Subcutaneous abdominal adipose tissue (tissue), 5 donors: ENCODE measurements around the gene S1PR3.
"Not testable (repeated sequence)": the region's sequence is repeated elsewhere in the genome, so short reads cannot be mapped to it uniquely, and the experiment has no call there.

Source experiments
- H3K27ac ChIP-seq: one replicate; pipeline ENCODE4 v1.7.0; 2013; ENCODE audit warnings: low read depth, mild to moderate bottlenecking, inconsistent platforms, low read length, moderate library complexity
- H3K27me3 ChIP-seq, 5 donors: one replicate each; pipeline ENCODE4 v1.7.0; 2013; ENCODE audit warnings: low read length in 5 of 5, inconsistent platforms in 1 of 5; ENCODE audit not compliant: control insufficient read depth in 5 of 5, insufficient read depth in 4 of 5
- H3K36me3 ChIP-seq, 5 donors: one replicate each; pipeline ENCODE4 v1.7.0; 2013; ENCODE audit warnings: low read length in 5 of 5; ENCODE audit not compliant: control insufficient read depth in 5 of 5, insufficient read depth in 5 of 5
- H3K4me1 ChIP-seq, 5 donors: one replicate each; pipeline ENCODE4 v1.7.0; 2013; ENCODE audit warnings: low read length in 5 of 5, mild to moderate bottlenecking in 3 of 5, moderate library complexity in 1 of 5; ENCODE audit not compliant: control insufficient read depth in 5 of 5, insufficient read depth in 5 of 5
- H3K4me3 ChIP-seq, 5 donors: one replicate each; pipeline ENCODE4 v1.7.0; 2013; ENCODE audit warnings: low read length in 5 of 5, low read depth in 1 of 5
- H3K9ac ChIP-seq, 5 donors: one replicate each; pipeline ENCODE4 v1.7.0; 2013; ENCODE audit warnings: low read length in 5 of 5, mild to moderate bottlenecking in 4 of 5, moderate library complexity in 3 of 5
- H3K9me3 ChIP-seq, 5 donors: one replicate each; pipeline ENCODE4 v1.7.0; 2013; ENCODE audit warnings: low read length in 5 of 5; ENCODE audit not compliant: control insufficient read depth in 5 of 5
- donor health status: healthy.
- donor health status: healthy.
- donor health status: healthy.
- donor health status: healthy.
- donor health status: healthy.

The S1PR3 gene

GRCh38 chr9:88991066-88992034 lies at the start of gene S1PR3:
TSS of gene S1PR3 (plus strand) at chr9:88991468. CDS start at chr9:89001201, 9,733 bp downstream.
- H3K27ac ChIP-seq: no peak within 1 kb of the TSS
- H3K4me1 ChIP-seq: peaks cover 2 to 28% (median 22%) of the 10 kb centered on the region in 5 donors
- H3K9ac ChIP-seq: peak within 1 kb of the TSS in 3 of 5 donors; percentile 41 to 49 (median 43)
- no peaks in the 10 kb centered on the region for H3K9me3 ChIP-seq
- H3K4me3 ChIP-seq: peak within 1 kb of the TSS; percentile 58 to 71 (median 61)
- peaks cover 18 to 47% (median 28%) of the 10 kb centered on the region in 5 donors for H3K27me3 ChIP-seq
- peaks cover 0 to 2% (median 0%) of the 10 kb centered on the region in 5 donors for H3K36me3 ChIP-seq

DNA sequence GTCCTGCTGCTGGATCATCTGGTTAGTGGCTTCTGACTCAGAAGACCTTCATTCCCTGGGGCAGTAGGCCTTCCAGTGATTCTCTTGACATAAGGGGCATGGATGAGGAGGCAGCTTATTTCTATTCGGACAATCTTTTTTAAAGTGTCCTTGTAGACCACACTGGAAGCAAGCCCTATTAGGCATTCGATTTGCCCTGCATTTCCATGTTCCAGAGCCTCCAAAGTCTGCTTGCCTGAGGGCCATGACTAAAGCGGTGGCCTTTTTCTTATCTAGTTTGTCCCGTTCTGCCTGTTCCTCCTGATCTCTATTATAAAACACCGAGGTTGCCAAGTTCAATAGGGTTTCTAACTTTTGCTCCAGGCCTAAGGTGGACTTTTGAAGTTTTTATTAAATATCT lies 49.7 kb upstream of the S1PR3 start:
- H3K36me3 ChIP-seq, H3K4me1 ChIP-seq, H3K27me3 ChIP-seq, H3K9me3 ChIP-seq, H3K27ac ChIP-seq, H3K9ac ChIP-seq, H3K4me3 ChIP-seq: not testable (repeated sequence)

DNA sequence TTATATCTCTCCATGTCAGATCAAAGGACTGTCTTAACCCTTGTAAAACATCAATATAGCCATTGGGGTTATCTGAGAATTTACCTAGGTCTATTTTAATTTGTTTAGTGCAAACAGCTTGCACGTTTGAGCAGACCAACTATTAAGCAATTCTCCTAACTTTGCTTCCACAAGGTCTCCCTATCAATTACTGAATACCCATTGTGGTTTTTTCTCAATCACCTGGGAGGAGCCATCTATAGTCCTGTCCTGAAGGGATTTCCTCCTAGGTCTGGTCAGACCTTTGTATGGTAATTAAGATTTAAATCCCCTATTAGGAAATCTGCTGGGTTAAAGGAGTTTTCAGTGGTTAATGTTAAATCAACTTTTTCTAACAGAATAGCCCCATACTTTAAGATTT lies 48.9 kb upstream of the S1PR3 start:
- H3K9me3 ChIP-seq: no peaks in the 10 kb centered on the region
- no peaks in the 10 kb centered on the region for H3K27me3 ChIP-seq
- no peak overlapping the region for H3K4me3 ChIP-seq
- no peaks in the 10 kb centered on the region for H3K4me1 ChIP-seq
- no peak overlapping the region for H3K9ac ChIP-seq
- H3K27ac ChIP-seq: no peak overlapping the region
- H3K36me3 ChIP-seq: no peaks in the 10 kb centered on the region

GRCh38 chr9:88945636-88946333 lies 45.5 kb upstream of the S1PR3 start:
- Histone ChIP-seq H3K9me3 (no peaks in the 10 kb centered on the region), H3K9ac (no peak overlapping the region), H3K36me3 (no peaks in the 10 kb centered on the region), H3K4me1 (peaks cover 0 to 17% (median 9%) of the 10 kb centered on the region in 5 donors), H3K27ac (no peak overlapping the region), H3K27me3 (peaks cover 0 to 3% (median 0%) of the 10 kb centered on the region in 5 donors), H3K4me3 (no peak overlapping the region)

- H3K9me3 ChIP-seq: no peaks in the 10 kb centered on the region
- H3K4me1 ChIP-seq: peaks cover 0 to 24% (median 14%) of the 10 kb centered on the region in 5 donors
- no peaks in the 10 kb centered on the region for H3K36me3 ChIP-seq
- no peak overlapping the region for H3K9ac ChIP-seq
- H3K27me3 ChIP-seq: peaks cover 0 to 8% (median under 1%) of the 10 kb centered on the region in 5 donors
- H3K27ac ChIP-seq: no peak overlapping the region
- no peak overlapping the region for H3K4me3 ChIP-seq
Observed at GRCh38 chr9:88947581-88948573, 43.4 kb upstream of the S1PR3 start.

- H3K9me3 ChIP-seq: peaks cover 0 to 4% (median 0%) of the 10 kb centered on the region in 5 donors
- no peak overlapping the region for H3K27ac ChIP-seq
- peaks cover 0 to 9% (median 5%) of the 10 kb centered on the region in 5 donors for H3K27me3 ChIP-seq
- H3K4me1 ChIP-seq: peaks cover 0 to 28% (median 16%) of the 10 kb centered on the region in 5 donors
- H3K36me3 ChIP-seq: no peaks in the 10 kb centered on the region
- no peak overlapping the region for H3K9ac ChIP-seq
- no peak overlapping the region for H3K4me3 ChIP-seq
Observed at GRCh38 chr9:88949425-88949824, 41.8 kb upstream of the S1PR3 start.

DNA sequence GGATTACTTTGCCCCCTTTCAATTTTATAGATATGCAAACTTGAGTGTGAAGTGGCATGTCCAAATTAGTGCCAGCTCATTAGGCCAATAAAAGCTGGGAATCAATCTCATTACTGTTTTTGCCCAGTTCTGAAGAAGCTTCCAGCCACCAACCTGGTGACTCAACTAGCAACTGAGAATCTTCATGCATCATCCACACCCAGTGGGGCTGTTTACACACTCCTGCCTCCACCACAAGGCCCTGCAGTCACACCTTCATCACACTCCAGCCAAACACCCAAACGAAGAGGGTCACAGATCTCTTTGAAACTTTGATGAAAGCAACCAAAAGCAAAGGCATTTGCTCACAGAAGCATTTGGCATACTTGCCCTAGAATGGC lies 41.3 kb upstream of the S1PR3 start:
- no peak overlapping the region for H3K27ac ChIP-seq
- no peaks in the 10 kb centered on the region for H3K36me3 ChIP-seq
- H3K9ac ChIP-seq: no peak overlapping the region
- peaks cover 0 to 10% (median 5%) of the 10 kb centered on the region in 5 donors for H3K27me3 ChIP-seq
- peaks cover 0 to 5% (median 0%) of the 10 kb centered on the region in 5 donors for H3K9me3 ChIP-seq
- H3K4me3 ChIP-seq: no peak overlapping the region
- peaks cover 0 to 28% (median 16%) of the 10 kb centered on the region in 5 donors for H3K4me1 ChIP-seq

GRCh38 chr9:88950341-88951154 lies 40.7 kb upstream of the S1PR3 start:
- H3K9me3 ChIP-seq: peaks cover 0 to 5% (median 0%) of the 10 kb centered on the region in 5 donors
- H3K4me1 ChIP-seq: peaks cover 0 to 28% (median 16%) of the 10 kb centered on the region in 5 donors
- peaks cover 0 to 10% (median 5%) of the 10 kb centered on the region in 5 donors for H3K27me3 ChIP-seq
- no peak overlapping the region for H3K4me3 ChIP-seq
- H3K36me3 ChIP-seq: no peaks in the 10 kb centered on the region
- H3K27ac ChIP-seq: no peak overlapping the region
- H3K9ac ChIP-seq: no peak overlapping the region

DNA sequence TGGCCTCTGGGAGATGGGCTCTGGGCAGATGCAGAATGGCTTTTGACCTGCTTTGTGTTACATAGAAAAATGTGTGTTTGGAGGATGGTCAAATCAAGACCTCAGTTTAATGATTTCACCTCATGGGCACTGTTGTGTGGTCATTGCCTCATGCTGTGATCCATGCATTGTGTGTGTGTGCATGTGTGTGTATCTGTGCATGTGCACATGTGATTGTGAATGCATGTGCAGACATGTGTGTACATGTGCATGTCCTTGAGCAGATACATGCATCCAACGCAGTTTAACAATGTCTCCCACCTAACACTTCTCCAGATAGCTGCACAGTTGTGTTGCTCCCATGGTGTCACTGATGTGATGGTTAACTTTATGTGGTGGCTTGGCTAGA lies 40.1 kb upstream of the S1PR3 start:
- H3K4me3 ChIP-seq: no peak overlapping the region
- H3K9ac ChIP-seq: no peak overlapping the region
- H3K27me3 ChIP-seq: peaks cover 0 to 15% (median 5%) of the 10 kb centered on the region in 5 donors
- peaks cover 0 to 5% (median 0%) of the 10 kb centered on the region in 5 donors for H3K9me3 ChIP-seq
- H3K4me1 ChIP-seq: peaks cover 0 to 28% (median 16%) of the 10 kb centered on the region in 5 donors
- H3K27ac ChIP-seq: no peak overlapping the region
- no peaks in the 10 kb centered on the region for H3K36me3 ChIP-seq
